Stomach (tissue), 9 donors: ENCODE measurements around the gene SLC25A26. TPM values are rescaled to one million over a fixed set of nuclear protein-coding genes. Genes with fewer than 3 reads are reported as not detected.
"Not testable (repeated sequence)": the region's sequence is repeated elsewhere in the genome, so short reads cannot be mapped to it uniquely, and the experiment has no call there.

Experiments used
- DNase-seq, 2 donors: peaks; one replicate each; pipeline versions ENCODE4 v3.0.0 to v3.0.0-alpha.2; 2013 to 2019
- H3K27ac ChIP-seq, 5 donors: fragments of 200-600 bp in 4 of 5; sonication (generic) in 4 of 5; one replicate each; pipeline ENCODE4 v1.5.1; 2013 to 2019; ENCODE audit warnings: mild to moderate bottlenecking in 1 of 5, moderate library complexity in 1 of 5
- H3K27me3 ChIP-seq, 3 donors: fragments of 200-600 bp; sonication (generic); one replicate each; pipeline ENCODE4 v1.5.1; 2017 to 2019; ENCODE audit warnings: mixed run types in 1 of 3
- H3K36me3 ChIP-seq, 4 donors: fragments of 200-600 bp; sonication (generic); 1 replicate in 3 of 4; 2 replicates in 1 of 4; pipeline ENCODE4 v1.5.1; 2016 to 2019
- H3K4me1 ChIP-seq, 4 donors: fragments of 200-600 bp; sonication (generic); one replicate each; pipeline ENCODE4 v1.5.1; 2016 to 2019
- H3K4me3 ChIP-seq, 4 donors: fragments of 200-600 bp; sonication (generic) in 3 of 4; one replicate each; pipeline ENCODE4 v1.5.1; 2016 to 2019; ENCODE audit warnings: mild to moderate bottlenecking in 1 of 4
- H3K9me3 ChIP-seq, 4 donors: fragments of 200-600 bp; sonication (generic); one replicate each; pipeline ENCODE4 v1.5.1; 2016 to 2019
- EP300 ChIP-seq: sonication (generic); formaldehyde crosslinking; IDR thresholded peaks from one replicate; pipeline ENCODE4 v1.6.1; 2017; ENCODE audit warnings: antibody characterized with exemption
- POLR2A ChIP-seq, 4 donors: fragments of 450-650 bp; IDR thresholded peaks; one replicate each; pipeline ENCODE4 v1.6.1; 2016; ENCODE audit warnings: antibody characterized with exemption in 4 of 4, control low read depth in 2 of 4, mild to moderate bottlenecking in 1 of 4, moderate library complexity in 1 of 4
- POLR2AphosphoS5 ChIP-seq, 3 donors: sonication (generic); formaldehyde crosslinking; IDR thresholded peaks; one replicate each; pipeline ENCODE4 v1.6.1; 2016; ENCODE audit warnings: antibody characterized with exemption in 3 of 3
- WGBS, 5 donors: extraction: QIAGEN DNeasy Blood & Tissue Kit in 3 of 5; methylation state at CpG; one replicate each; pipeline versions ENCODE4 v1.1.5 to v1.1.7; 2013 to 2018; 5-methylcytosine and 5-hydroxymethylcytosine counted together
- intact Hi-C: fragments of 100-400 bp; cut with DNase I; formaldehyde crosslinking; loops from one replicate; pipeline ENCODE4 v1.15.1; 2023; ENCODE audit warnings: low total_unique reads
- polyA plus RNA-seq, 3 donors: library from polyadenylated mRNA; stranded (reverse); fragments of 200-250 nt; gene quantifications; one replicate each; pipeline ENCODE4 v1.2.3, GENCODE V29; 2013
- total RNA-seq, 5 donors: library from RNA; depleted of rRNA; stranded (reverse); fragments of >200 nt; gene quantifications; one replicate each; pipeline versions ENCODE4 v1.1.0 to v1.2.3, GENCODE V29; 2014 to 2016
- TF ChIP-seq, protein P1 (sequence below), 7 experiments: fragments of 450-650 bp in 4 of 7; fragments of 200-600 bp in 3 of 7; sonication (generic) in 3 of 7; IDR thresholded peaks; one replicate each; pipeline ENCODE4 v1.5.1; 2016 to 2019; ENCODE audit warnings: antibody characterized with exemption in 7 of 7, control low read depth in 2 of 7, mild to moderate bottlenecking in 1 of 7
- donor health status: healthy with polysubstance abuse.
- donor health status: Bipolar disorder and iron deficiency.
- donor health status: healthy.

SLC25A26 gene
- total and polyA plus RNA-seq, 8 donors, result 1.2 to 26.6 (median 14.1) TPM

- Histone ChIP-seq H3K4me3 (no peak overlapping the region), H3K36me3 (no peaks in the 10 kb centered on the region), H3K27ac (no peak overlapping the region), H3K9me3 (no peaks in the 10 kb centered on the region), H3K4me1 (peaks cover 0 to 14% (median 6%) of the 10 kb centered on the region in 4 donors), H3K27me3 (no peaks in the 10 kb centered on the region)
- no peak for TF ChIP-seq POLR2AphosphoS5 (IDR thresholded peaks at IDR 0.05)
- TF ChIP-seq, protein P1, sequence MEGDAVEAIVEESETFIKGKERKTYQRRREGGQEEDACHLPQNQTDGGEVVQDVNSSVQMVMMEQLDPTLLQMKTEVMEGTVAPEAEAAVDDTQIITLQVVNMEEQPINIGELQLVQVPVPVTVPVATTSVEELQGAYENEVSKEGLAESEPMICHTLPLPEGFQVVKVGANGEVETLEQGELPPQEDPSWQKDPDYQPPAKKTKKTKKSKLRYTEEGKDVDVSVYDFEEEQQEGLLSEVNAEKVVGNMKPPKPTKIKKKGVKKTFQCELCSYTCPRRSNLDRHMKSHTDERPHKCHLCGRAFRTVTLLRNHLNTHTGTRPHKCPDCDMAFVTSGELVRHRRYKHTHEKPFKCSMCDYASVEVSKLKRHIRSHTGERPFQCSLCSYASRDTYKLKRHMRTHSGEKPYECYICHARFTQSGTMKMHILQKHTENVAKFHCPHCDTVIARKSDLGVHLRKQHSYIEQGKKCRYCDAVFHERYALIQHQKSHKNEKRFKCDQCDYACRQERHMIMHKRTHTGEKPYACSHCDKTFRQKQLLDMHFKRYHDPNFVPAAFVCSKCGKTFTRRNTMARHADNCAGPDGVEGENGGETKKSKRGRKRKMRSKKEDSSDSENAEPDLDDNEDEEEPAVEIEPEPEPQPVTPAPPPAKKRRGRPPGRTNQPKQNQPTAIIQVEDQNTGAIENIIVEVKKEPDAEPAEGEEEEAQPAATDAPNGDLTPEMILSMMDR (IDR thresholded peaks at IDR 0.05), result peak in 5 of 7 experiments; percentile 49 to 78 (median 55)
- intact Hi-C loops, result no loop called here
- peak; percentile 68 to 91 for DNase-seq
- 1 to 10% (median 2%) methylated on average over 3 of the region's 3 CpGs for WGBS, 5 donors
These were observed 56.0 kb downstream of the SLC25A26 start for GRCh38 chr3:66276705-66277274.

DNA sequence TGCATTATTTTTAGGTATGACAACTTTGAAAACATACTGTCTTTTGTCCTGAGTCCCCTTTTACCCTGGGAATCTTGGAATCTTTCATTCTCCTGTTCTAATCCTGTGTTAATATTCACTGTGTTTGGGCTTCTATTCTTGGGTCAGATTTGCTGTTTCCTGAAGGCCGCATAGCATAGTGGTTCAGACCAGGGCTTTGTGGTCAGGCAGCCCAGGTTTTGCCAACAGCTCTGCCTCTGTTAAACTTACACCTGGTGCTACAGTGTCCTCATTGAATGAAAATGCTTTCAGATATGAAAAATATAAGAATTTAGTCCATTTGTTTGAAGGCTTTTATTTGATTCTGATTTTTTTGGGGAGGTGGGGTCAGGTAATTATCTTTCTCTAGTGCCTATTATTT lies 58.4 kb downstream of the SLC25A26 start:
- Histone ChIP-seq H3K27me3 (no peaks in the 10 kb centered on the region), H3K4me1 (peaks cover 0 to 11% (median 3%) of the 10 kb centered on the region in 4 donors), H3K9me3 (no peaks in the 10 kb centered on the region), H3K27ac (no peak overlapping the region), H3K4me3 (no peak overlapping the region), H3K36me3 (no peaks in the 10 kb centered on the region)
- TF ChIP-seq, protein P1 (IDR thresholded peaks at IDR 0.05), result no peak
- TF ChIP-seq POLR2AphosphoS5 (IDR thresholded peaks at IDR 0.05), result no peak
- no peak for TF ChIP-seq POLR2A (IDR thresholded peaks at IDR 0.05)
- intact Hi-C loops, result no loop called here
- DNase-seq, result no peak
- 60 to 75% (median 61%) methylated on average over 1 of the region's 1 CpG for WGBS, 5 donors

DNA sequence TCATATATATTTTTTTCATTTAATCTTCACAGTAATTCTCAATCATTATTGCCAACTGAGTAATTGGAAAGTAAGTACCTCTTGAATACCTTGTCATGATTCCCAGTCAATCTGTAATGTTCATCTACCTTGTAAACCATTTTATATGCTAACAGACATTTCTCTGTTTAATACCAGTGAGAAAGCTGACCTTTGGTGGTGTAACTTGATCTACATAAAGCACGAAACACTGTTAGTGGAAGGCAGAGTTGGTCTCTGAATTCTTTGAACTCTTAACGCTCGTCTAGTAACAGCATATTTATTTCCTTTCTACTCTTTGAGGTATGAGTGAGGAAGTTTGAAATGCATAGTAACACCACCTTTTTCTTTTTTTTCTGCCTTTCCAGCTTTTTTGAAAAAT lies 59.5 kb downstream of the SLC25A26 start:
- no peak for DNase-seq
- TF ChIP-seq POLR2AphosphoS5 (IDR thresholded peaks at IDR 0.05) (no peak), POLR2A (IDR thresholded peaks at IDR 0.05) (no peak), EP300 (no peak)
- TF ChIP-seq, protein P1 (IDR thresholded peaks at IDR 0.05), result no peak
- WGBS, 5 donors, result 69 to 89% (median 86%) methylated on average over 3 of the region's 3 CpGs
- H3K4me3 ChIP-seq, result no peak overlapping the region
- H3K4me1 ChIP-seq, result peaks cover 0 to 11% (median 3%) of the 10 kb centered on the region in 4 donors
- H3K27ac ChIP-seq, result no peak overlapping the region
- H3K27me3 ChIP-seq, result no peaks in the 10 kb centered on the region
- intact Hi-C loops, result no loop called here
- no peaks in the 10 kb centered on the region for H3K36me3 ChIP-seq
- H3K9me3 ChIP-seq, result no peaks in the 10 kb centered on the region

GRCh38 chr3:66291922-66292321 lies 71.1 kb downstream of the SLC25A26 start:
- H3K9me3 ChIP-seq, H3K27me3 ChIP-seq, DNase-seq, H3K27ac ChIP-seq, H3K4me3 ChIP-seq, intact Hi-C loops, H3K4me1 ChIP-seq, H3K36me3 ChIP-seq: not testable (repeated sequence)
- 68 to 83% (median 73%) methylated on average over 4 of the region's 4 CpGs for WGBS, 5 donors

GRCh38 chr3:66297260-66297873 lies 76.6 kb downstream of the SLC25A26 start:
- TF ChIP-seq EP300, result no peak
- TF ChIP-seq POLR2AphosphoS5 (IDR thresholded peaks at IDR 0.05), result no peak
- TF ChIP-seq POLR2A (IDR thresholded peaks at IDR 0.05), result no peak
- TF ChIP-seq, protein P1 (IDR thresholded peaks at IDR 0.05), result no peak
- 68 to 82% (median 75%) methylated on average over 2 of the region's 2 CpGs for WGBS, 5 donors
- no peak overlapping the region for H3K4me3 ChIP-seq
- H3K27me3 ChIP-seq, result no peaks in the 10 kb centered on the region
- peak in 1 of 2 donors; percentile 14 for DNase-seq
- peaks cover 0 to 38% (median 12%) of the 10 kb centered on the region in 4 donors for H3K4me1 ChIP-seq
- intact Hi-C loops, result no loop called here
- H3K36me3 ChIP-seq, result no peaks in the 10 kb centered on the region
- H3K27ac ChIP-seq, result peak overlapping the region in 1 of 5 donors; percentile 47
- no peaks in the 10 kb centered on the region for H3K9me3 ChIP-seq
